Gastrocnemius medialis (tissue), 4 donors: Measurements from ENCODE around the gene TPRKB. TPM values are rescaled to one million over a fixed set of nuclear protein-coding genes. Genes with fewer than 3 reads are reported as not detected.

ENCODE experiments used
- ATAC-seq, 2 donors: fragments of 150-250 bp; one replicate each; pipeline ENCODE4 v1.9.1; 2016
- DNase-seq, 2 donors: peaks; one replicate each; pipeline ENCODE4 v3.0.0-alpha.2; 2019
- H3K27ac ChIP-seq, 4 donors: fragments of 200-600 bp; sonication (generic); 1 replicate in 1 of 4; 2 replicates in 3 of 4; pipeline ENCODE4 v1.5.1; 2016 to 2018; ENCODE audit warnings: mild to moderate bottlenecking in 2 of 4, moderate library complexity in 1 of 4
- H3K27me3 ChIP-seq, 3 donors: fragments of 200-600 bp; sonication (generic) in 2 of 3; 1 replicate in 1 of 3; 2 replicates in 2 of 3; pipeline versions ENCODE4 v1.5.1 to v1.6.0; 2016 to 2019; ENCODE audit warnings: mild to moderate bottlenecking in 1 of 3, moderate library complexity in 1 of 3
- H3K36me3 ChIP-seq, 2 donors: fragments of 200-600 bp; sonication (generic) in 1 of 2; one replicate each; pipeline ENCODE4 v1.5.1; 2017 to 2018
- H3K4me1 ChIP-seq, 2 donors: fragments of 200-600 bp; sonication (generic) in 1 of 2; one replicate each; pipeline ENCODE4 v1.5.1; 2016 to 2017; ENCODE audit warnings: mild to moderate bottlenecking in 2 of 2
- H3K4me3 ChIP-seq, 4 donors: fragments of 200-600 bp; sonication (generic) in 3 of 4; 1 replicate in 1 of 4; 2 replicates in 3 of 4; pipeline ENCODE4 v1.5.1; 2016 to 2019; ENCODE audit warnings: mild to moderate bottlenecking in 2 of 4
- H3K9me3 ChIP-seq, 3 donors: fragments of 200-600 bp; sonication (generic) in 2 of 3; 1 replicate in 1 of 3; 2 replicates in 2 of 3; pipeline ENCODE4 v1.5.1; 2016 to 2019
- POLR2A ChIP-seq, 2 donors: fragments of 450-650 bp; IDR thresholded peaks; one replicate each; pipeline ENCODE4 v1.6.1; 2017; ENCODE audit warnings: antibody characterized with exemption in 2 of 2, mild to moderate bottlenecking in 2 of 2, moderate library complexity in 2 of 2
- in situ Hi-C, 4 donors: fragments of 200-750 bp; cut with MboI; loops; one replicate each; pipeline versions ENCODE4 v1.15.0 to v1.8.0; 2017; ENCODE audit warnings: low sequenced_read_pairs in 4 of 4
- intact Hi-C: fragments of 100-400 bp; cut with DNase I; formaldehyde crosslinking; loops from one replicate; pipeline ENCODE4 v1.15.1; 2023; ENCODE audit warnings: low total_unique reads
- total RNA-seq, 4 donors: library from RNA; depleted of rRNA; stranded (reverse); fragments of >200 nt; gene quantifications; one replicate each; pipeline versions ENCODE4 v1.1.0 to v1.2.3, GENCODE V29; 2016
- TF ChIP-seq, protein P1 (sequence below), 5 experiments: fragments of 450-650 bp in 3 of 5; fragments of 200-600 bp in 2 of 5; sonication (generic) in 2 of 5; IDR thresholded peaks in 4 of 5; conservative IDR thresholded peaks in 1 of 5; 1 replicate in 4 of 5; 2 replicates in 1 of 5; pipeline ENCODE4 v1.5.1; 2016 to 2019; ENCODE audit warnings: antibody characterized with exemption in 5 of 5, mild to moderate bottlenecking in 3 of 5, moderate library complexity in 3 of 5

Gene TPRKB
- total RNA-seq, 4 donors from 2014 or later = 49.4 to 90.1 (median 55.9) TPM

DNA sequence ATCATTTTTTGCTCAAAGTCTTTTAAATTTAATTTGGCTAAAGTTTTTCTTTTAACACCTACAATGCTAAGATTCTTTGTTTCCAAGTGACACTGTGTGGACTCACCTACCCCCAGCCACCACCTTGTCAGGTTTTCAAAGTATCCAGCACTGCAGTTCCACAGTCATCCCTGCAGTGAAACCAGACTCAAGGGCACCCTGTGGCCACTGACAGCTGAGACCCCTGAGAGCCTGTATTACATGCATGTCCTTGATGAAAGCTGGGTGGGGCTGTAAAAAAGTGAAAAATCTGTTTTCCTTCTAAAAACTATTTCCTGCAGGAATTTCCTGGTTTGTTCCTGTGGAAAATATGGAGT is 19.9 kb downstream of the TPRKB start:
- intact Hi-C loops (no loop called here), in situ Hi-C loops (no loop called here)
- no peak overlapping the region for H3K4me3 ChIP-seq
- peaks cover 0 to 3% (median 0%) of the 10 kb centered on the region in 3 donors for H3K27me3 ChIP-seq
- no peaks in the 10 kb centered on the region for H3K4me1 ChIP-seq
- no peaks in the 10 kb centered on the region for H3K36me3 ChIP-seq
- TF ChIP-seq POLR2A (IDR thresholded peaks at IDR 0.05) = no peak
- TF ChIP-seq, protein P1, sequence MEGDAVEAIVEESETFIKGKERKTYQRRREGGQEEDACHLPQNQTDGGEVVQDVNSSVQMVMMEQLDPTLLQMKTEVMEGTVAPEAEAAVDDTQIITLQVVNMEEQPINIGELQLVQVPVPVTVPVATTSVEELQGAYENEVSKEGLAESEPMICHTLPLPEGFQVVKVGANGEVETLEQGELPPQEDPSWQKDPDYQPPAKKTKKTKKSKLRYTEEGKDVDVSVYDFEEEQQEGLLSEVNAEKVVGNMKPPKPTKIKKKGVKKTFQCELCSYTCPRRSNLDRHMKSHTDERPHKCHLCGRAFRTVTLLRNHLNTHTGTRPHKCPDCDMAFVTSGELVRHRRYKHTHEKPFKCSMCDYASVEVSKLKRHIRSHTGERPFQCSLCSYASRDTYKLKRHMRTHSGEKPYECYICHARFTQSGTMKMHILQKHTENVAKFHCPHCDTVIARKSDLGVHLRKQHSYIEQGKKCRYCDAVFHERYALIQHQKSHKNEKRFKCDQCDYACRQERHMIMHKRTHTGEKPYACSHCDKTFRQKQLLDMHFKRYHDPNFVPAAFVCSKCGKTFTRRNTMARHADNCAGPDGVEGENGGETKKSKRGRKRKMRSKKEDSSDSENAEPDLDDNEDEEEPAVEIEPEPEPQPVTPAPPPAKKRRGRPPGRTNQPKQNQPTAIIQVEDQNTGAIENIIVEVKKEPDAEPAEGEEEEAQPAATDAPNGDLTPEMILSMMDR (IDR thresholded peaks at IDR 0.05 in 4 of 5, conservative IDR thresholded peaks at IDR 0.05 in 1 of 5) = no peak
- no peaks in the 10 kb centered on the region for H3K9me3 ChIP-seq
- H3K27ac ChIP-seq = no peak overlapping the region
- ATAC-seq (no peak), DNase-seq (no peak)

DNA sequence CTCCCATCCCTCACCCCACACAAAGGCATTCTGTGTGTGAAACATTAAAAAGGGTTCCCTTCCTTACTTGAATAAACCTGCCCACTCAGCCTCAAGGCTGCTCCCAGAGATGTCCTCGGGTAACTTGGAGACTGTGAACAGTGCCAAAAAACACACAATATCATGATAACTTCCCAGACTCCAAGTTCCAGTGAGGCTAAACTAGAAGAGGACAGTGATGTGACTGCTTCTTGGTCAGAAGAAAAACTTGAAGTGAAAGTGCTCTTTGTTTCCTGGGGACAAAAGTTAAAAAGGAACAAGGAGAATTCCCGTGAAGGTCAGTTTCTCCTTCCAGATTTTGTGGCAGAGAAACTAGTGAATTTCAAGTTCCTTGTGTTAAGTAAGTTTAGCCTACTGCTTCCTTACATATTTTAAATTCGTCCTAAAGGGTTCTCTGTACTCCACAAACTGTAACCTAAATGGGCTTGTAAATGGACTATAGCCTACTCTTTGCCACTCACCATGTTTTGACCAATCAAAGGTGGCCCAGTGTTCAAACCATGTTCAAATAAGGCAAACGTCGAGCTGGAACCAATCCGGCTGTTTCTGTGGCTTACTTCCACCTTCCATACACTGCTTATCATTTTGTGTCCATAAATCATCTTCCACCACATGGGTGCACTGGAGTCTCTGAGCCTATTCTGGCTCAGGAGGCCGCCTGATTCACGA is 20.4 kb downstream of the TPRKB start:
- ATAC-seq (no peak), DNase-seq (no peak)
- Histone ChIP-seq H3K4me1 (no peaks in the 10 kb centered on the region), H3K9me3 (no peaks in the 10 kb centered on the region), H3K27me3 (peaks cover 0 to 3% (median 0%) of the 10 kb centered on the region in 3 donors), H3K4me3 (no peak overlapping the region), H3K36me3 (no peaks in the 10 kb centered on the region), H3K27ac (no peak overlapping the region)
- intact Hi-C loops = no loop called here
- in situ Hi-C loops = no loop called here
- TF ChIP-seq, protein P1 (IDR thresholded peaks at IDR 0.05 in 4 of 5, conservative IDR thresholded peaks at IDR 0.05 in 1 of 5) = no peak
- no peak for TF ChIP-seq POLR2A (IDR thresholded peaks at IDR 0.05)

DNA sequence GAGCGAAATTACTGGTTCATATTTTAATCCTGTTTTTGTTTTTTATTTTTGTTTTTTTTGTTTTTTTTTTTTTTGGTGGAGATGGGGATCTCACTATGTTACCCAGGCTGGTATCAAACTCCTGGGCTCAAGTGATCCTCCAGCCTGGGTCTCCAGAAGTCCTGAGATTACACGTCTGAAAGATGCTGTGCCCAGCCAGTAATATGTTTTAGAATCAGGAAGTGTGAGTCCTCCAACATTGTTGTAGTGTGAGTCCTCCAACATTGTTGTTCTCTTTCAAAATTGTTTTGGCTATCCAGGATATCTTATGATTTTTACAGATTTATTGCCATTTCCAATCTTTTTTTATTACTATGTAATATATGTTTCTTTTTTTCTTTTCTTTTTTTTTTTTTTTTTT is 23.1 kb downstream of the TPRKB start:
- TF ChIP-seq, protein P1 (IDR thresholded peaks at IDR 0.05 in 4 of 5, conservative IDR thresholded peaks at IDR 0.05 in 1 of 5) = no peak
- no peak for TF ChIP-seq POLR2A (IDR thresholded peaks at IDR 0.05)
- Histone ChIP-seq H3K9me3 (no peaks in the 10 kb centered on the region), H3K4me1 (no peaks in the 10 kb centered on the region), H3K27me3 (peaks cover 0 to 3% (median 0%) of the 10 kb centered on the region in 3 donors), H3K27ac (no peak overlapping the region), H3K36me3 (no peaks in the 10 kb centered on the region), H3K4me3 (no peak overlapping the region)
- DNase-seq (no peak), ATAC-seq (no peak)
- in situ Hi-C loops (no loop called here), intact Hi-C loops (no loop called here)

DNA sequence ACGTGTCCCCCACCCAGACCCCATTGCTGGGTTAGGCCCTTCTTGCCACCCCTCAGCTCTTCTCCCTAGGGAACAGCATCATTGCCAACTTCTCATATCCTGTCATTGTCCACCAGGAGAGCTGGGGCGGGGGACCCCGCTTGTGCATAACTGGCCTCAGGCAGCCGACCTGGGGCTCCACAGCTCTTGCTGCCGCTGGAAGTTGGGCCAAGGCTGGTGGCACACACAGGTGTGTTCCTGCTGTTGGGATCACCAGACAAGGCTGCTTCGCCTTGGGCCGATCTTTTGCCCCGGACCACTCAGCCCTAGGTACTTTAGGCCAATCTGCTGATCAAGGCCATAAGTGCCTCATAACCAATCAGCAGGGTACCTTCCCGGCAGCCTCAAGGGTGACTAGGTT is 28.6 kb downstream of the TPRKB start:
- ATAC-seq (no peak), DNase-seq (no peak)
- TF ChIP-seq, protein P1 (IDR thresholded peaks at IDR 0.05 in 4 of 5, conservative IDR thresholded peaks at IDR 0.05 in 1 of 5) = no peak
- TF ChIP-seq POLR2A (IDR thresholded peaks at IDR 0.05) = no peak
- no peaks in the 10 kb centered on the region for H3K36me3 ChIP-seq
- H3K9me3 ChIP-seq = no peaks in the 10 kb centered on the region
- intact Hi-C loops (no loop called here), in situ Hi-C loops (no loop called here)
- no peak overlapping the region for H3K4me3 ChIP-seq
- no peaks in the 10 kb centered on the region for H3K4me1 ChIP-seq
- H3K27ac ChIP-seq = no peak overlapping the region
- peaks cover 0 to under 1% (median 0%) of the 10 kb centered on the region in 3 donors for H3K27me3 ChIP-seq

DNA sequence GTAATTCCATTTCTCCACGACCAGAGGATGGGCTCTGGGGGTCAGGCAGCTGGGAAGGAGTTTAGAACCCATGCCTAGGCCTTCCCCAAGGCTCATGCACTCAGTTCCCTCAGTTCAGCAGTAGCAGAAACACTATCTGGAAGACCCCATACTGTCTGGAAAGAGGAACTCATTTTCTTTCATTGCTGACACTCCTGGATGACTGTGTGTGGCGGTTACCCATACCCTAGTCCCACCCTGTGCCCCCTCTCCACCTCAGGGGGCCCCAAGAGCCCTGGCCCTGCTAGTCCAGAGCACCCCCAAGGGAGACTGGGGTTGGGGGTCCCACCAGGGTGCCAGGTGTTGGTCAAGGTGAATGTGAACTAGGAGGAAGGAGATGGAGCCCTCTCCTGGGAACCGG is 29.5 kb downstream of the TPRKB start:
- H3K9me3 ChIP-seq = no peaks in the 10 kb centered on the region
- H3K4me3 ChIP-seq = no peak overlapping the region
- no peak for ATAC-seq
- DNase-seq = no peak
- TF ChIP-seq, protein P1 (IDR thresholded peaks at IDR 0.05 in 4 of 5, conservative IDR thresholded peaks at IDR 0.05 in 1 of 5) = no peak
- TF ChIP-seq POLR2A (IDR thresholded peaks at IDR 0.05) = no peak
- intact Hi-C loops (no loop called here), in situ Hi-C loops (no loop called here)
- H3K27me3 ChIP-seq = no peaks in the 10 kb centered on the region
- H3K4me1 ChIP-seq = no peaks in the 10 kb centered on the region
- H3K36me3 ChIP-seq = no peaks in the 10 kb centered on the region
- no peak overlapping the region for H3K27ac ChIP-seq
